Putamen (tissue), 1 donor: ENCODE data around the gene CFAP299.

Experiments used
- DNase-seq: peaks from one replicate; pipeline ENCODE4 v3.0.0-alpha.2; 2016; ENCODE audit warnings: low spot score

The CFAP299 gene

GRCh38 chr4:80447493-80447892 lies 112.0 kb downstream of the CFAP299 start:
- DNase-seq = no peak

GRCh38 chr4:80448056-80448455 lies 112.5 kb downstream of the CFAP299 start:
- DNase-seq = no peak

GRCh38 chr4:80452055-80452454 lies 116.5 kb downstream of the CFAP299 start:
- no peak for DNase-seq

GRCh38 chr4:80452768-80453167 lies 117.2 kb downstream of the CFAP299 start:
- DNase-seq = no peak

GRCh38 chr4:80454040-80454439 lies 118.5 kb downstream of the CFAP299 start:
- DNase-seq = no peak

GRCh38 chr4:80454556-80454955 lies 119.0 kb downstream of the CFAP299 start:
- no peak for DNase-seq

GRCh38 chr4:80459918-80460473 lies 124.5 kb downstream of the CFAP299 start:
- DNase-seq = no peak

GRCh38 chr4:80461412-80461811 lies 125.9 kb downstream of the CFAP299 start:
- DNase-seq = no peak

- DNase-seq = no peak
Observed at GRCh38 chr4:80462621-80463091, 127.1 kb downstream of the CFAP299 start.

- no peak for DNase-seq
Observed at GRCh38 chr4:80463509-80463908, 128.0 kb downstream of the CFAP299 start.

- DNase-seq = no peak
Observed at GRCh38 chr4:80465238-80465637, 129.7 kb downstream of the CFAP299 start.

GRCh38 chr4:80465736-80466135 lies 130.2 kb downstream of the CFAP299 start:
- no peak for DNase-seq

- no peak for DNase-seq
Observed at GRCh38 chr4:80466618-80467017, 131.1 kb downstream of the CFAP299 start.

GRCh38 chr4:80471756-80472155 lies 136.2 kb downstream of the CFAP299 start:
- no peak for DNase-seq

- no peak for DNase-seq
Observed at GRCh38 chr4:80475236-80475635, 139.7 kb downstream of the CFAP299 start.

GRCh38 chr4:80475798-80476197 lies 140.3 kb downstream of the CFAP299 start:
- no peak for DNase-seq

- no peak for DNase-seq
Observed at GRCh38 chr4:80484712-80485111, 149.2 kb downstream of the CFAP299 start.

- no peak for DNase-seq
Observed at GRCh38 chr4:80486603-80487002, 151.1 kb downstream of the CFAP299 start.

GRCh38 chr4:80489798-80490197 lies 154.3 kb downstream of the CFAP299 start:
- no peak for DNase-seq

GRCh38 chr4:80492761-80493160 lies 157.2 kb downstream of the CFAP299 start:
- no peak for DNase-seq

GRCh38 chr4:80495865-80496264 lies 160.3 kb downstream of the CFAP299 start:
- no peak for DNase-seq

GRCh38 chr4:80498725-80499124 lies 163.2 kb downstream of the CFAP299 start:
- no peak for DNase-seq

- DNase-seq = no peak
Observed at GRCh38 chr4:80500613-80501012, 165.1 kb downstream of the CFAP299 start.

GRCh38 chr4:80507077-80507476 lies 171.5 kb downstream of the CFAP299 start:
- DNase-seq = no peak

GRCh38 chr4:80507507-80507906 lies 172.0 kb downstream of the CFAP299 start:
- DNase-seq = no peak
